GM06990 (cell line): ENCODE measurements around the gene AZGP1.
"Not testable (repeated sequence)": the region's sequence is repeated elsewhere in the genome, so short reads cannot be mapped to it uniquely, and the experiment has no call there.

Experiments used
- DNase-seq: peaks from one replicate; pipeline ENCODE4 v3.0.0-alpha.2; 2011; ENCODE audit not compliant: insufficient read length; ENCODE audit errors: extremely low read depth
- H3K27me3 ChIP-seq: replicated peaks from 2 replicates; pipeline ENCODE4 v1.6.0; 2011; ENCODE audit warnings: low read length; ENCODE audit not compliant: control insufficient read depth, insufficient read depth
- H3K36me3 ChIP-seq: 2 replicates; pipeline ENCODE4 v1.5.1; 2011; ENCODE audit warnings: low read length; ENCODE audit not compliant: control insufficient read depth, insufficient read depth
- H3K4me3 ChIP-seq: replicated peaks from 2 replicates; pipeline ENCODE4 v1.5.1; 2011; ENCODE audit warnings: low read depth, mild to moderate bottlenecking, control low read depth, low read length
- TF ChIP-seq, protein P1 (sequence below): IDR thresholded peaks from 2 replicates; pipeline ENCODE4 v1.5.1; 2011; ENCODE audit warnings: low read length, control low read depth, mild to moderate bottlenecking, inconsistent platforms; ENCODE audit not compliant: insufficient read depth, poor library complexity, severe bottlenecking

Gene AZGP1

DNA sequence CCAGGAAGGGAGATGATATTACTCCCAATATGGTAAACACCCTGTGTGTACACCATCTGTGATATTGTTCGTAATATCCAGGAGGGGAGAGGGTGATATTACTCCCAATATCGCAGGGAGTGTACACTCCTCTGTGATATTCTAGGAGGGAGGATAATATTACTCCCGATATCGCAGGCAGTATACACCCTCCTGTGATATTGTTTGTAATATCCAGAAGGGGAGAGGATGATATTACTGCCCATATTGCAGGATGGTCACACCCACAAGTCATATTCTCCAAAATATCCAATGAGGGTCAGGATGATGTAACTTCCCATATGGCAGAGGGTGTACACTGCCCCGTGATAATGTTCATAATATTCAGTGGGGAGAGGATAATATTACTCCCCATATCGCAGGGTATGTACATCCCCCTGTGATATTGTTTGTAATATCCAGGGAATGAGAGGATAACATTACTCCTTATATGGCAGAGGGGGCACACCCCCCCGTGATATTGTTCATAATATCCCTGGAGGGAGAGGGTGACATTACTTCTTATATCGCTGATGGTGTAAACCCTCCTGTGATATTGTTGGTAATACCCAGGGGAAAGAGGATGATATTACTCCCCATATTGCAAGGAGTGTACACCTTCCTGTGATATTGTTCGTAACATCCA is 17.1 kb downstream of the AZGP1 start:
- no peaks in the 10 kb centered on the region for H3K36me3 ChIP-seq
- no peak overlapping the region for H3K4me3 ChIP-seq
- H3K27me3 ChIP-seq: no peaks in the 10 kb centered on the region
- TF ChIP-seq, protein P1, sequence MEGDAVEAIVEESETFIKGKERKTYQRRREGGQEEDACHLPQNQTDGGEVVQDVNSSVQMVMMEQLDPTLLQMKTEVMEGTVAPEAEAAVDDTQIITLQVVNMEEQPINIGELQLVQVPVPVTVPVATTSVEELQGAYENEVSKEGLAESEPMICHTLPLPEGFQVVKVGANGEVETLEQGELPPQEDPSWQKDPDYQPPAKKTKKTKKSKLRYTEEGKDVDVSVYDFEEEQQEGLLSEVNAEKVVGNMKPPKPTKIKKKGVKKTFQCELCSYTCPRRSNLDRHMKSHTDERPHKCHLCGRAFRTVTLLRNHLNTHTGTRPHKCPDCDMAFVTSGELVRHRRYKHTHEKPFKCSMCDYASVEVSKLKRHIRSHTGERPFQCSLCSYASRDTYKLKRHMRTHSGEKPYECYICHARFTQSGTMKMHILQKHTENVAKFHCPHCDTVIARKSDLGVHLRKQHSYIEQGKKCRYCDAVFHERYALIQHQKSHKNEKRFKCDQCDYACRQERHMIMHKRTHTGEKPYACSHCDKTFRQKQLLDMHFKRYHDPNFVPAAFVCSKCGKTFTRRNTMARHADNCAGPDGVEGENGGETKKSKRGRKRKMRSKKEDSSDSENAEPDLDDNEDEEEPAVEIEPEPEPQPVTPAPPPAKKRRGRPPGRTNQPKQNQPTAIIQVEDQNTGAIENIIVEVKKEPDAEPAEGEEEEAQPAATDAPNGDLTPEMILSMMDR: no peak
- no peak for DNase-seq

DNA sequence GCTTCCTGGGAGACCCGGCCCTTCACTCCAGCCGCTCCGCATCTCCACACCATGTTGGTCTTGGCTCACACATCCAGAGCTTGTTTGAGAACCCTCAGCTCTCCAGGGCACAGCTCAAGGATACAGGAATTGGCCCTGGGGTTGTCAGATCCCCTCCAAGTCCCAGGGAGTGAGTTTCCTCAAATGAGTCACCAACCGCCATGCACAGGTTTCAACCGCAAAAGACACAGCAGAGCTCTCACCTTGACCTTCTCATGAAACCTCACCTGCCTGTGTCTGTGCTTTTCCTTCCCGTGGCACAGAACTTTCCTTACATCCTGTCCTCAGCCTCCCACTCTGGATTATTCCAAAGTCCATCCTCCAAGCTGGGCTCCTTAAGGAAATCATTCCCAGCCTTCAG is 20.6 kb downstream of the AZGP1 start:
- H3K4me3 ChIP-seq: no peak overlapping the region
- DNase-seq: no peak
- no peaks in the 10 kb centered on the region for H3K27me3 ChIP-seq
- H3K36me3 ChIP-seq: no peaks in the 10 kb centered on the region
- TF ChIP-seq, protein P1: no peak

DNA sequence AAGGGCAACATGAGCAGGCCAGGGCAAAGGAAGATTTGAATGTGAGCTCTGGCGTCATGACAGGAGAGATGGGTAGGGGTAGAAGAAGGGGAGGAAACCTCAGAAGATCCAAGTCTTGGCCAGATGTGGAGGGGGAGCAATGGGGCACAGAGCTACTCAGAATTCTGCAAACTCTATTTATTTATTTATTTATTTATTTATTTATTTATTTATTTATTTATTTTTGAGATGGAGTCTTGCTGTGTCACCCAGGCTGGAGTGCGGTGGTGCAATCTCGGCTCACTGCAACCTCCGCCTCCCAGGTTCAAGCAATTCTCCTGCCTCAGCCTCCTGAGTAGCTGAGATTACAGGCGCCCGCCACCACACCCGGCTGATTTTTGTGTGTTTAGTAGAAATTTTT is 21.2 kb downstream of the AZGP1 start:
- H3K27me3 ChIP-seq, DNase-seq, H3K4me3 ChIP-seq, H3K36me3 ChIP-seq: not testable (repeated sequence)

DNA sequence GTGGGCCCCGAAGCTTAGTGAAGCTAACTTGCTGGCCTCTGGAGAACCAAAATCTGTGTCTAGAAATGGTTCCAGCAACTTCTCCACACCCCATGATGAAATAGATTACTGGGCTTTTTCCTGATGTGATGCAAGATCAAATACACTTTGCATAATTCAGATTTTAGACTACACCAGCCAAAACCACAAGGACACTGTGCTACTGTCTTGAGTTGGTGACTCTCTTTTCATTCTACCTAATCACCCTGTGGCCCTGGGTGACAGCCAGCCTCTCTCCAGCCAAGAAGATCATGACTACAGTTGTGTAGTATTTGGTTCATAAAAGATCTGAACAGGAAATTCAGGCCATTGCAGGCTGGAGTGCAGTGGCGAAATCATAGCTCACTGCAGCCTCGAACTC is 22.2 kb downstream of the AZGP1 start:
- no peak overlapping the region for H3K4me3 ChIP-seq
- no peaks in the 10 kb centered on the region for H3K27me3 ChIP-seq
- H3K36me3 ChIP-seq: no peaks in the 10 kb centered on the region
- TF ChIP-seq, protein P1: no peak
- no peak for DNase-seq

DNA sequence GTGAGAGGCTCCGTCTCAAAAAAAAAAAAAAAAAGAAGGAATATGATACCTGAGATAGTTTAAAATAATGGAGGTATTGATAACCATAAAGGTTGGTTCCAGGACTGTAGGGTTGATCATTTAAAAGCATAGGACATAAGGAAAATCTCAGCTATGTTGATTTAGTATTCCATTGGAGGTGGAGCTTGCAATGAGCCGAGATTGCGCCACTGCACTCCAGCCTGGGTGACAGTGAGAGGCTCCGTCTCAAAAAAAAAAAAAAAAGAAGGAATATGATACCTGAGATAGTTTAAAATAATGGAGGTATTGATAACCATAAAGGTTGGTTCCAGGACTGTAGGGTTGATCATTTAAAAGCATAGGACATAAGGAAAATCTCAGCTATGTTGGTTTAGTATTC is 23.2 kb downstream of the AZGP1 start:
- H3K4me3 ChIP-seq, DNase-seq, H3K27me3 ChIP-seq, H3K36me3 ChIP-seq: not testable (repeated sequence)

DNA sequence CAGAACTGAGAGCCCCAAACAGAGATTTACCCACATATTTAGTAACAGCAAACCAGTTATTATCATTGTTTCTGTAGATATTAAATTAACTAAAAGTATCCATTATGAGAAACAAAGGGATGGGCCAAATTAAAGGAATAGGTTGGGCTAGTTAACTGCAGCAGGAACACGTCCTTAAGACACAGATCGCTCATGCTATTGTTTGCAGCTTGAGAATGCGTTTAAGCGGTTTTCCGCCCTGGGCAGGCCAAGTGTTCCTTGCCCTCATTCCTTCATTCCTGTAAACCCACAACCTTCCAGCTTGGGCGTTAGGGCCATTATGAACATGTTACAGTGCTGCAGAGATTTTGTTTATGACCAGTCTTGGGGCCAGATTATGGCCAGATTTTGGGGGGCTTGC is 25.0 kb downstream of the AZGP1 start:
- not testable (repeated sequence) for H3K36me3 ChIP-seq, H3K4me3 ChIP-seq, H3K27me3 ChIP-seq, DNase-seq

DNA sequence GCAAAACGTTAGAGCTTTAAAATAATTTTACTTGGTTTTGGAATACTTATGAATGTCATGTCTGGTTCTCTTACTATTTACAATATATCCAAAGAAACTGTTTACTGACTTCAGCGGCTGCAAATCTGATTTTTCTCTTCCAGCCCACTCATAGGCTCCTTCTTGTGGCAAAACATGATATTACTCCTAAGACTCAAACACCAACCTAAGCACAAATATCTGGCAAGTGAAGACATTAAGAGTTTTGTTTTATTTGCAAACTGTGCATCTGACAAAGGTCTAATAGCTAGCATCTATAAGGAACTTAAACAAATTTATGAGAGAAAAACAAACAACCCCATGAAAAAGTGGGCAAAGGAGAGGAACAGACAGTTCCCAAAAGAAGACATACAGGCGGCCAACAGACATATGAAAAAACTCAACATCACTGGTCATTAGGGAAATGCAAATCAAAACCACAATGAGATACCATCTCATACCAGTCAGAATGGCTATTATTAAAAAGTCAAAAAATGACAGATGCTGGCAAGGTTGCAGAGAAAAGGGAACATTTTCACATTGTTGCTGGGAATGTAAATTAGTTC is 26.1 kb downstream of the AZGP1 start:
- Histone ChIP-seq H3K4me3 (no peak overlapping the region), H3K36me3 (no peaks in the 10 kb centered on the region), H3K27me3 (no peaks in the 10 kb centered on the region; the same call in 1 of the 2 replicates)
- TF ChIP-seq, protein P1: peak; percentile 54
- no peak for DNase-seq
